ENCODE results near the gene RSL1D1.

Gene RSL1D1

GRCh38 chr16:11851294-11852091 is at the start of gene RSL1D1:
Gene RSL1D1, minus strand, starts transcription at chr16:11851542. Its CDS starts 30 bp downstream, at chr16:11851512.
- DNase-seq: peak; percentile 88

DNA sequence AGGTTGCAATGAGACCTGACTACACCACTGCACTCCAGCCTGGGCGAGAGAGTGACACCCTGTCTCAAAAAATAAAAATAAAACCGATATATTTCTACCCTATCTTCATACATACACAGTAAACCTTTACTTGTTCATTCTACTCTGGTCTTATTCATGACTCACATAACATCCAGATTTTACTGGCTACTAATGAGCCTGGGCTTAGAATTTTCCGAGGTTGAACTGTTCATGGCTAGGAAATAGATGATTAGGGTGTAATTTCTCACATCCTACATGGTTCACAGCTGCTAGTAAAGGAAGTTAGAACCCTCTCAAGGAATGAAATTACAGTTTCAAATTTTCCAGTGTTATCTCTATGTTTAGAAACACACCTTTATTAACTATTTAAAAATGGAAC is 49.7 kb upstream of the RSL1D1 start:
- no peak for DNase-seq

DNA sequence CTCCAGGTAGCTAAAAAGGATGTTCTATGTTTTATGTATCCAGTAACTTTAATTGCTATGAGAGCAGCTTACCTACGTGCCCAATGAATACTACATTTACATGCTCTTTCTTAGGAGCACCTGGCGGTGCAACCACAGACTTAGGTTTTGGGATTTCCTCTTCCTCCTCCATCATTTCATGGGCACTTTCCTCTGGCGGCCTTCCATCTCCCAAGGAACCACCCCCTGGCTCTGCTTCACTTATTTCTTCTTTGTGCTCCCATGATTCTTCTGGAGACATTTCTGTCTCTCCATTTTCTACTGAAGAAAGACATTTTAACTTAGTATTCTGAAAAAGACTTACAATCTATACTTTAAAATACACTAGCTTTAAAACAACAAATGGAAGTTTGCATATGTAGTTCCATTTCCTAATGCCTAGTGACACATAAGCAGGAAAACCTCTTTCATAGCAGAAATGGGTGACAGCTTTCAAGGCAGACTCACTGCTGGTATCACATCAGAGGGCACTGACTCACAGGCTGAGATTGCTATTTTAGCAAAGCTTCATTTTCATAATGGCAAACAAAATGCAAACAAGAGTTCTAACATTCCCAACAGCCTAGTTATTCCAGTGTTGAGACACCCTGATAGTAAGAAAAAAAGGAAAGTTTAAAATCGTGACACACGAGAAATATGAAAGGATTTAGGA is 45.3 kb upstream of the RSL1D1 start:
- no peak for DNase-seq

GRCh38 chr16:11893571-11893970 is 42.2 kb upstream of the RSL1D1 start:
- no peak for DNase-seq

DNA sequence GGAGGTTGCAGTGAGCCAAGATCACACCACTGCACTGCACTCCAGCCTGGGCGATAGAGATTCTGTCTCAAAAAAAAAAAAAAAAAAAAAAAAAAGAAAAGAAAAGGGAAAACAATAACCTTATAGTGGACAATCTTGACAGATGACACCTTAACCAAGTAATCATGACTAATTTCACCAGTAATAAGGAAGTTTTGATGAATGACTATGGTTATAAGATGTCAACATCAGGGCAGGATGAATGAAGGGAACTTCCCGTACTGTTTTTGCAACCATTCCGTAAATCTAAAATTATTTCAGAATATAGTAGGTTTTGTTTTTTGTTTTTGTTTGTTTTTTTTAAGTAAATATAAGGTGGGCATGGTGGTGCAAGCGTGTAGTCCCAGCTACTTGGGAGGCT is 41.4 kb upstream of the RSL1D1 start:
- no peak for DNase-seq

DNA sequence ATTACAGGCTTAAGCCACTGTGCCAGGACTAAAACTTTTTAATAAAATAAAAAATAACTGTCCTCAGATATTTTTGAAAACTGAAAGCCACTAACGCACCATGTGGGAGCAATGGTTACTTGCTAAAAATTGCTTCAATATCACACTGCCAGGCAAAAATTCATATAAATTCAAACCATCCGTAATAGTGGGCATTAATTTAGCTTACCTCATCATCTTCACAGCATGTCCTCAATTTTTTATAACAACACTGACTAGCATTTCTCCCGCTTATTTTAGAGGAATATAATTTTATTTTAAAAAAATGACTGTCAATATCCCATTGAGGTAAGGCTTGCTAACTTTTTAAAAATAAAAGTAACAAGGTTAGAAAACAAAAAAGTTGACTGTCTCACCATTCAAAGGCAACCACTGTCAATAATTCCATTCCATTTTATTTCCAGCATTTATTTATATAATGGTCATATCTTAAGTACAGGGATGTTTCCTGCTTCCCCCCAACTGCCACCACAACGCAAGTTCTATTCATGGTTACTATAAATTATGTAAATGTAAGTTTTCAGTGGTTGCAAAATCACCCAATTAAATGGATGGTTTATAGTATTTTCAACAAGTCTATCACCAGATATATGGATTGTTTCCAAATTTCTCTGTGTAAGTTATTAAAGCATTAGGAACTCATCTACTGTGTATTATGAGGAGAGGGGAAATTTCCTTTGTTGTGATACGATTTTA is 39.1 kb upstream of the RSL1D1 start:
- DNase-seq: no peak

DNA sequence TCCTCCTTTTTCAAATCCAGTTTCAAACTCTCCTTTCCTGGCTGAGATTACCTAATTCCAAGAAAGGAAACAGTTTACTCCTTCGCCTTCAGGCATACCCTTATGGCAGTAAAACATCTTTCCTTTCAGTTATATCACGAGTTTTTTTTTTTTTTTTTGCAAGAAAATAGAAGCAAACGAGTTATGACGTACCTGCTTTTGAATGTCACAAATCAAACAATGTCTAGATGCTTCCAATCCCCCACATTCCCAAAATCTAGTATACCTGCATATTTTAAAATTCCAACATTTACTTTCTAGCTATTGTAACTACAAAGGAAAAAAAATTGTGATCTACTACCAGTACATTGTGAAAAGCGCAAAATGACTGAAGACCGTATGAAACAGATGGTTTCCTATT is 35.5 kb upstream of the RSL1D1 start:
- no peak for DNase-seq

DNA sequence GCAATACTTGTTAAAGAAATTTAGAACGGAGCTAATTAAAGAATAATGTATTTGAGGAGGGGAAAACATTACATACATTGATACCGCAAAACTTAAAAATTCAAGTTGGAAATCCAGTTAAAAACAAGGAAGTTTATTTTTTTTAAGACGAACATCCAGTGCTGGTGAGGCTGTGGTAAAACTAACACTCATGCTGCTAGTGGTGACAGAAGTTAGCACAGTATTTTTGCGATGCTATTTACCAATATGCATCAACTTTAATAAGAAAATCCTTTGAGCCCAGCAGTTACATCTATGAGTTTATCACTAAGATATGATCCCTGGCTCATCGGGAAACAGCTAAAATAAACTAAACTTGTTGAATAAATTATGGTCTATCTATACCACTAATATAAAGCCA is 32.7 kb upstream of the RSL1D1 start:
- no peak for DNase-seq

DNA sequence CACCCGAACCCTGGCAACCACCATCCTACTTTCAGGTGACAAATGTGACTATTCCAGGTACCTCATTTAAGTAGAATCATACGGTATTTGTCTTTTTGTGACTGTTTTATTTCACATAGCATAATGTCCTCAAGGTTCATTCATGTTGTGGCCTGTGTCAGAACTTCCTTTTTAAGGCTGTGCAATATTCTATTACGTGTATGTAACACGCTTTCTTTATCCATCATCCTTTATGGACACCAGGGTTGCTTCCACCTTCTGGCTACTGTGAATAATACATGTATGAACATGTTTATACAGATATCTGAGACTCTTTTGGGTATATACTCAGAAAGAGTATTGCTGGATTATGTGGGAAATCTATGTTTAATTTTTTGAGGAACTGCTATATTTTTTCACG is 28.7 kb upstream of the RSL1D1 start:
- DNase-seq: no peak

DNA sequence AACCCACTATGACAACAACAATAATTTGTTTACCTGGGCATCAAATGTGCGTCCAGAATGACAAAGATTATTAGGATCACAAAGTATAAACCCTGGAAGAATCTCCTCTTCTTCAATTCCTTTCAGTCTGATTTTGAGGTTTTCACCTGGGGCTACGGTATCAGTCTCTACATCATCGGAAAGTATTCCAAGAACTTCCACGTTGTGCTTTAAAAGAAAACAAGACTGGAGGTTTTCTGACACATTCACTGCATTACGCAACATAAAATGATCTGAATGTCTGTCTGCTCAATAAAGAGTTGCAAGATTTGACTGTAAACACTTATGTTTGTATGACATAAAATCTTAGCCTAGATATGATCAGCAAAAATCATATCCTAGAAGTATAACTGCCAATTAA is 26.0 kb upstream of the RSL1D1 start:
- DNase-seq: no peak

DNA sequence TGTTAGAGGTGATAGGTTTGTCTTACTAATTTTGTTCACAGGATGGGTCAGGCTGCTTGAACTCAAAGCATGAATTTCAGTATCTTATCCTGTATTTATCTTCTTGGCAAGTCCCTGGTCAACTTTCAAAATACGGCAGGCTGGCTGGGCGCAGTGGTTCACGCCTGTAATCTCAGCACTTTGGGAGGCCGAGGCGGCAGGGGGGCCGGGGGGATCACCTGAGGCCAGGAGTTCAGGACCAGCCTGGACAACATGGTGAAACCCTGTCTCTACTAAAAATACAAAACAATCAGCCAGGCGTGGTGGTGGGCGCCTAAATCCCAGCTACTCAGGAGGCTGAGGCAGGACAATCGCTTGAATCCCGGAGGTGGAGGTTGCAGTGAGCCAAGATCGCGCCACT is 25.0 kb upstream of the RSL1D1 start:
- DNase-seq: no peak

DNA sequence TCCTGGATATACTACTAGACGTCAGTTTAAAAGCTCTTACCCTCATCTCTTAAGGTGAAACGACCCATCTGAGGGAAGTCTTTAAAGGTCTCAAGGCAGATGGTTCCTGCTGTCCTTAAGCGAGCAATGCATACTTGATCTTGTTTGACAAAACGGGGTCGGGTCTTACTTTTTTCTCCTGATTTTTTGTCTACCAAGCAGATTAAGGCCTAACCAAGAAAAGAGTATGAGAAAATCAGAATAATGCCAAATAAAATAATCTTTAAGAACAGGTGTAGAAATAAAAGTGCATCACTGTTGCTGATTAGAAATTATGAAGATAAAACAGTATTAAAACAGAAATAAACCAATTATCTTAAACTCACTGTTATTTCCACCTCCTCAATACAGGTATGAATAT is 24.4 kb upstream of the RSL1D1 start:
- DNase-seq: no peak

DNA sequence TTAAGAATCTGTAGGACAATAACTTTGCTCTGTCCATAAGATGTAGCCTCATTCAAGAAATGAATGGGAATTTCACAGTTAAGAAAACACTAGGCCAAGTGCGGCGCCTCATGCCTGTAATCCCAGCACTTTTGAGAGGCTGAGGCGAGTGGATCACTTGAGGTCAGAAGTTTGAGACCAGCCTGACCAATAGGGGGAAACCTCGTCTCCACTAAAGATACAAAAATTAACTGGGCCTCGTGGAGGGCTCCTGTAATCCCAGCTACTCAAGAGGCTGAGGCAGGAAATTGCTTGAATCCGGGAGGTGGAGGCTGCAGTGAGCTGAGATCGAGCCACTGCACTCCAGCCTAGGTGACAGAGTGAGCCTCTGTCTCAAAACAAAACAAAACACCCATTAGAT is 19.9 kb upstream of the RSL1D1 start:
- no peak for DNase-seq

DNA sequence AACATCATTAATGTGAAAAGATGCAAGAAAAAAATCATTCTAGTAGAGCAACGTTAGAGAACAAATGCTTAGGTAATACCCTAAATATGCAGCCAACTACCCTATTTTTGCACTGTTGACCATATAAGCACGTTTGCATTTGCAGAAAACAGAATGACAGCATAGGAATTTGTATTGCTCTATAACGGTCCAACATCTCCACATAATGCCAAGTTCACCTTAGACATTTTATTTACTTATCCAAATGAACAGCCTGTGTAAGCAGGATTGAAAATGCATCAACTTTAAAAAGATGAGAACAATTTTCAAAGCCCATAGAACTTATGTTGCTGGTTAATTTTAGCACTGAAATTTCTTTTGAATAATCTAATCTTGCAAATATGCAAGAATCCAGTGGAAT is 19.1 kb upstream of the RSL1D1 start:
- no peak for DNase-seq

GRCh38 chr16:11869353-11870228 is 18.2 kb upstream of the RSL1D1 start:
- DNase-seq: no peak

DNA sequence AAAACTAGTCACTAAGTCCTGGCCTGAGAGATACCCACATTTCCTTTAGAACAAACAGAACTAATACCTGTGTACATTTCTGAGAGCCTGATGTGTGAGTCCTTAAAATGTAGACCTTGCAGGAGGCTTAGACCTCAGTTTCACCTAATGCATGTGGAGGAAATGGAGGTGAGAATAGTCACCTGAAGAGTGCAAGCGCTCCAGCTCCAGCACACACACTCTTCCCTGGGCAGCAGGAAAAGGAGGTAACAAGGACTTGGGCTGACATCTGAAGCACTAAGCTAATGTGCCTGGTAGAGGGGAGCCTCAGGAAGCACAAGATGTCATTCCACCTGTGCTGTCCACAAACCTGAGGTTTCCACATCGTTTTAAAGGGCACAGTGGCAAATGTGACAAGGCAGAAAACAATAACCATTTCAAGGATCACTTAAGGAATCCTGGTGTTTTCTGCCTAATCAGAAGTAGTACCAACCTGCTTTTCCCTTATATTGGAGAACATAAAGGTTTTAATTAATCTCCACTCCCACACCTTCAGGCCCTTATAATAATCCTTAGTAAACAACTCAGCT is 17.2 kb upstream of the RSL1D1 start:
- DNase-seq: no peak

DNA sequence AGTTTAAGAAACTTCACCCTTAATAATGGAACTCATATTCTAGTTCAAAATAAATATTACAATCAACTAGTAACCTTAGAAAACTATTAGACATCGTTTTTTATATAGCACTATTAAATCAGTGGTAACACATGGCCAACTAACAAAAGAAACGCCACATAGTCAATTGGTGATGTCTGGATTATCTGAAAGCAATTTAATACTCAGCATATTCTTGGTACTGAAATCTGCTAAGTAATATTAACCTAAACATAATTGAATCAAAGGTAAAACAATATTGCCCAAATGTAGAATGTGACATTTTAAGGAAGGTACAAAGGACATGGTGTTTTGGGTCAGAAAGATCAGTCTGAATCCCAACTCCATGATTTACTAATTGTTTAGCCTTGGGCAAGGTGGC is 11.1 kb upstream of the RSL1D1 start:
- no peak for DNase-seq

- no peak for DNase-seq
Measured at GRCh38 chr16:11857161-11857560, 5.8 kb upstream of the RSL1D1 start.

DNA sequence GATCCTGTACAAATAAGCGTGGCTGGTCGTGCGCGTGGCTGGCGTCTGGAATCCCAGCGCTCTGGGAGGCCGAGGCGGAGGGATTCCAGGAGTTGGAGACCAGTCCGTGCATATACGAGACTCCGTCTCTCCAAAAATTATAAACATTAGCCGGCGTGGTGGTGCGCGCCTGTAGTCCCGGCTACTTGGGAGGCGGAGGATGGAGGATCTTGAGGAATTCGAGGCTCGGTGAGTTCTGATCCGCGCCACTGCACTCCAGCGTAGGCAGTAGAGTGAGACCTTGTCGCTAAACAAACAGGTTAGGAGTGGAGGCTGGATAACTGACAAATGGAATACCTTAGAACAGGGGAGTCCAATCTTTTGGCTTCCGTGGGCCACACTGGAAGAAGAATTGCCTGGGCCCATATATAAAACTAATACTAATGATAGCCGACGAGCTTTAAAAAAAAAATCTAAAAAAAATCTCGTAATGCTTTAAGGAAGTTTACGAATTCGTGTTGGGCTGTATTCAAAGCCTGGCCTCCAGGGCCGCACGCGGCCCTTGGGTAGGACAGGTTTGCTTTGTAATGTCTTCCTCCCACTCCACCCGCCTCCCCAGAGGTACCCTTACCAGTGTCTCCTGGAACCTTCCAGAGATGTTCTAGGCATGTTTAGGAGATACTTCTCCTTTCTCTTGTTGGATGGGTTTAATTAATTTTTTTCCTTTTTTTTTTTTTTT is 909 bp upstream of the RSL1D1 start:
- DNase-seq: no peak

DNA sequence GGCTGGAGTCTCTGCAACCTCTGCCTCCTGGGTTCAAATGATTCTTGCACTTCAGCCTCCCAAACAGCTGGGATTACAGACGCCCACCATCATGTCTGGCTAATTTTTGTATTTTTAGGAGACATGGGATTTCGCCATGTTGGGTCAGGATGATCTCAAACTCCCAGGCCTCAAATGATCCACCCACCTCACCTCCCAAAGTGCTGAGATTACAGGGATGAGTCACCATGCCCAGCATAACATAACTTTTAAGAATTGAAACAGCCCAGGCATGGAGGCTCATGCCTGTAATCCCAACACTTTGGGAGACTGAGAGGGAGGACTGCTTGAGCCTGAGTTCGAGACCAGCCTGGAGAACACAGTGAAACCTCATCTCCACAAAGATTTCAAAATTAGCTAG is 2.5 kb downstream of the RSL1D1 start:
- DNase-seq: no peak

GRCh38 chr16:11844499-11844898 is 6.8 kb downstream of the RSL1D1 start:
- DNase-seq: no peak

- DNase-seq: no peak
Measured at GRCh38 chr16:11843861-11844260, 7.5 kb downstream of the RSL1D1 start.

Measured in activated CD4-positive, alpha-beta T cell treated with anti-CD3 and anti-CD28 coated beads, Interleukin-2, amount 50 U/mL, for 4 hours (primary cell).